HG03469 (cell line): ENCODE results near the gene INPP5A.

Experiments
- ATAC-seq: cut with Tn5 transposase; IDR thresholded peaks from one replicate; pipeline ENCODE4 v1.9.1; 2021; ENCODE audit warnings: mild to moderate bottlenecking, moderate library complexity, moderate number of reproducible peaks; ENCODE audit not compliant: unreplicated experiment

INPP5A gene

DNA sequence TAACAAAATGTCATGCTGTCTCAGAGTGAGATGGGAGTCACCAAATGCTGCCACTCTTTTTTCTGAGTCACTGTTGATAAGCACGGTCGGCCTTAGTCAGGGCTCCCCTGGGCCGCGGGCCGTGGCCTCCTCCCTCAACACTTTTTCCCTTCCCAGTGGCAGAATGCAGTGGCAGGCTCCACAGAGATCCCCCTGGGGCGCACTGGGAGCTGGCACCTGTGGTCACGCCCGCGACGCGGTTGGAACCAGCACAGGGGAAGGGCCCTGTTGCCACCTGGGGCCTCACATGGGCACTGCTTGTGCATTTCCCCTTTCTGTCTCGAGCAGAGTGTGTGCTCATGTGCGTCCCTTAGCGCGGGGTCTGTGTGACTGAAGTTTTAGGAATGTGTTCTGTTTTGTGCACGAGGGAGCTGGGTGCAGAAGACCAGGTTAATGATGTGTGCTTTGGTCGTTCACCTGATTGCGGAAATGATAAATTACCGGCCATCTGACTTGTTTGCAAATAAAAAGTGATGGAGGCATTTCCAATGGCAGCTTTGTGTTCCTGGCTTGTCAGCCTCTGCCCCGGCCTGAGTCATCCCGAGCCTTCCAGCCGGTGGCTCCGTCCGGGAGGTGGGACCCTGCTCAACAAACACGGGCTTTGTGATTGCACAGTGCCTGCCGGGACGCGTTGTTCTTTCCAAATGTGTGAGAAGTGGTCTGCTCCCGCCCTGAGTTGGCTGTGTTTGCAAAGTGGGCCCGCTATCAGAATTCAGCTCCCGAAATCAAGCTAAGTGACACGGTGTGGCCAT is 147.7 kb downstream of the INPP5A start:
- ATAC-seq: no peak

DNA sequence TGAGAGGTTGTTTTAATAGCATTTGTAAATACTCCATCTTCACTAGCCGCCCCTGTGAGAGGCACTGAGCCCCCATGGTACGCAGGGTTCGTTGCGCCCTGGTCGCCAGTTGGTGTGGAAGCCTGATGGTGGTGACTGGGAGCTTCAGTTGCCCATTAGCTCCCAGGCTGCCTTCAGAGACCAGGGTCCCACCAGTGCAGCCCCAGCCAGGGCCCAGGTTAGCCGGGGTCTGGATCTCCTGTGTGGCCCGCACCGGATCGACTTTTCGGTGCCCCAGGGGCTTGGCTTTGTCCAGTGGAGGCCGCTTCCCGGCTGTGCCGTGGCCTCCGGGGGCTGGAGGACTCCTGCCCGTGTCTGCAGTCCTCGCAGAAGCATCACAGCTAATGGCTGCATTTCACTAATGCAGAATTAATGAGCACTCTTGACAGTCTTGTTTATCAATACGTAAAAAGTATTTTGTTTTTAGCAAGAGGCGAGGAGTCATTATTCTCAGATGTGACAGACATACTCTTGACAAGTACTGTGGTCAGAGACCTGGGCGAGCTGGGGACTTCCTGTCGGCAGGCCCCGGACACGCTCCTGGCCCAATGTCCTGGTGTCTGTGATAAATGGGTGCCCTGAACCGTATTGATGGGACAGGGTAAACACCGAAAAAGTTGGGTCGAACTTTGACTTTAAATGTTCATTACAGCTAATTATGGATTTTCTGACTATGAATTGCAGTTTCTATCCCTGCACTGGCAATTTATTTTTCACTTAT is 148.5 kb downstream of the INPP5A start:
- ATAC-seq: no peak

DNA sequence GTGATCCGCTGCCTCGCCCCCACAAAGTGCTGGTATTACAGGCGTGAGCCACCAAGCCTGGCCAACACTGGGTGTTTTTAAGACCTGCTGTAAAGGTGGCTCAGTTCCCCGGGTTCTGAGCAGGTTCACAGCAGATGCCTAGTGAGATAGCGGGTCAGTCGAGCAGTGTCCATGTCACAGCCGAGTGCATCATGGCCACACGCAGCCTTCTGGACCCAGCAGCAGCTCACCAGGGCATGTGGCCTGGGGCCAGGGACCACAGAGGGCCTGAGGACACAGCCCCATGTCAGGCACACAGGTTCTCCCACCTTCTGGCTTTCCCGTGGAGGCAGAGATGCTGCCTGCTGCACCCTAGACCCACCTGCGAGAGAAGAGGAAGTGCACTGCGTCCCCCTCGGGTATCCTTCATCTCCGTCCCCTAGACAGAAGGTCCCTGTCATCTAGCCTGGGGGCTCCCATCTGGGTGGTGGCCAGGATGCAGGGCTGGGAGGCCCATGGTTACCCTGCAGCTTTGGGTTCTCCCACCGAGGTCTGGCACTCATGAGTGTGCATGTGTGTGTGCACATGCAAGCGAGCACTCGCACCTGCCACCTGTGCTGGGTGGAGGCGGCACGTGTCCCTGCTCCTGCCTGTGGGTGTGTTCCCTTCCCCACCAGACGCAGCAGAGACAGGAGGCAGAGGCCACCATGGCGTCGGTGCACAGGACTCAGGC is 149.8 kb downstream of the INPP5A start:
- no peak for ATAC-seq

DNA sequence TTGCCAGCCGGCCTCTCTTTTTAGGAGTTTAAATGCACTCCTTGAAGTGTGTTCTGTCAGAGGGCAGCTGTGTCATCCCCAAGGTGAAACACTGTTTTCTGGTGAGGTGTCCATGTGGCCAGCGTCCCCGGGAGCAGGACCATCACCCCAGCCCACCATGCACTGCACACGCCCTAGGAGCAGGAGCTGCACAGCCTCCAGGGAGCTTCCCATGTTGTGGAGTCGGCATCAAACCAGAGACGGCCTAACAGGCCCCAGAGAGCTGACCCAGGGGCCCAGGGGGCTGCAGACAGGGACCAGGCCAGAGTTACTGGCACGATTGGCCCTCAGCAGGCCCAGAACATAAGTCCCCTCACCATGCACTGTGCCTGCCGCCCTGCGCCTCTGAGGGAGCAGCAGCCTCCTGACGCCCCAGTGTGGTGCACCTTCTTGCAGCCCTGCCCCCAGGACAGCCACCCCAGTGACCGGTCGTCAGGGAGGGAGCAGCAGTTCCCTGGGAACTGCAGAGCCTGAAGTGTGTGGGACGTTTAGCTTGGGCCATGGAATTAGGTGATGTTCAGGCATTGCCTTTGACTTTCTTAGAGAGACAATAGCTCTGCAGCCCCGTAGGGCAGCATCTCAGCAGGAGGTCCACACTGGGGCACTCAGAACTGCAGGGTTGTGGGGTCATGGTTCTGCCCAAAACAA is 150.4 kb downstream of the INPP5A start:
- no peak for ATAC-seq

DNA sequence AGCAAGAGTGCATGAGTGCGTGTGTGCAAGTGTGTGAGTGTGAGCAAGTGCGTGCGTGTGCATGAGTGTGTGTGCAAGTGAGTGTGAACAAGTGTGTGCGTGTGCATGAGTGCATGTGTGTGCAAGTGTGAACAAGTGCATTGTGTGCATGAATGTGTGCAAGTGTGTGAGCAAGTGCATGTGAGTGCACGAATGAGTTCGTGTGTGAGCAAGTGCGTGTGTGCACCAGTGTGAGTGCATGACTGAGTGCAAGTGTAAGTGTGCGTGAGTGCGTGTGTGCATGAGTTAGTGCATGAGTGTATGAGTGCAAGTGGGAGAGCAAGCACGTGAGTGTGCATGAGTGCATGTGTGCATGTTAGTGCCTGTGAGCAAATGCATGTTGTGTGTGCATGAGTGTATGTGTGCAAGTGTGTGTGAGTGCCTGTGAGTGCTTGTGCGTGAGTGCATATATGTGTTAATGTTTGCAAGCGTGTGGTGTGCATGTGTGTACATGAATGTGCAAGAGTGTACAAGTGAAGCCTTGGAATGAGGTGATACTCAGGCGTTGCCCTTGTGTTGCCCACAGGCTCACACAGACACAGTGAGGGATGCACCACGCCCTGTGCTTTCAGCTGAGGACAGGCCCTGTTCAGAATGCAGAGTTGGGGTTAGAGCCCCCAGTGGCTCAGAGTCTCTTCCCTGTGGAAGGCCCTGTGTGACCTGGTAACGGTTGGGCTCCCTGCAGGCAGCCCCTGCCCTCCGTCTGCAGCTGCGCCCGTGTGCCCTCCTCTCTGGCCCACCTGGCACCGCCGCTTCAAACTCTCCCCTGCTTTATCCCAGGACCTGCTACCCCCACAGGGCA is 151.2 kb downstream of the INPP5A start:
- ATAC-seq: no peak

DNA sequence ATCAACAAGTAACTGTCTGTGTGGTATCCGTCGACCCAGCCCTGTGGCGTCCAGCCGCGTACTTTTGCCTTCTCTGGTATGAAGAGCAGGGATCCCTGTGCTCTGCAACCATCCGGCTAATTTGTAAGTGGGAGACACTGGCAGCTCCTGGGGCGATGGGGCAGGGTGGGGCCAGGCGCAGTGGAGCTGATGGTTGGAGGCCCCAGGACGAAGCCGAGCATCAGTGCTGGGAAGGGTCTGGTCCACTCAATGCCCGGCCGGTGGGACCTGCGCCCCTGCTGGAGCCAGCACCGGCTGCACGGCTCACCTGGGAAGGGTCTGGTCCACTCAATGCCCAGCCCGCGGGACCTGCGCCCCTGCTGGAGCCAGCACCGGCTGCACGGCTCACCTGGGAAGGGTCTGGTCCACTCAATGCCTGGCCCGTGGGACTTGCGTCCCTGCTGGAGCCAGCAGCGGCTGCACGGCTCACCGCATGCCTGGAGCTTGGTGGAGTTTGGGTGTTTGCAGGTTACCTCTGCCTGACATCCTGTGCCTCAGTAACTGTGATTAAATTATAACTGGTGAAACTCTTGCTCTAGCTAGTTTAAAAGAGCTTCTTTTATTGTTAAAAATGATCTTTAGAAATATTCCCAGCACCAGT is 152.3 kb downstream of the INPP5A start:
- no peak for ATAC-seq

DNA sequence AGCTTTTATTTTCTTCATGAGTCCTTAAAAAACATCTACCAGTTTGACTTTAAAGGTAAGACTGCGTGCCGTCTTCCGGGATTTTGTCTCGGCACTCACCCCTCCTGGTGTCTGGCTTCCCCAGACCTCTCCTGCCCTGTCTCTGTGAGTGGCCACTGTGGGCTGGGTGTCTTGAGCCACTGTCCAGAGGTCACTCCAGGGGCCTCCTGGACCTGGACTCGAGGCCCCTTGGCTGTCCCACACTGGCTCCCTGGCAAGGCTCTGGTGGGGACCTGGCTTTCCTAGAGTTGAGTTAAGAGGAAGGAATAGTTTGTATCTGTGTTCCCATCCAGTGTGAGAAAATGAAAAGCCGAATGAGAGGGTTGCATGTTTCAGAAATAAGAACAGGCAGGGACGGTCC is 152.8 kb downstream of the INPP5A start:
- ATAC-seq: no peak

DNA sequence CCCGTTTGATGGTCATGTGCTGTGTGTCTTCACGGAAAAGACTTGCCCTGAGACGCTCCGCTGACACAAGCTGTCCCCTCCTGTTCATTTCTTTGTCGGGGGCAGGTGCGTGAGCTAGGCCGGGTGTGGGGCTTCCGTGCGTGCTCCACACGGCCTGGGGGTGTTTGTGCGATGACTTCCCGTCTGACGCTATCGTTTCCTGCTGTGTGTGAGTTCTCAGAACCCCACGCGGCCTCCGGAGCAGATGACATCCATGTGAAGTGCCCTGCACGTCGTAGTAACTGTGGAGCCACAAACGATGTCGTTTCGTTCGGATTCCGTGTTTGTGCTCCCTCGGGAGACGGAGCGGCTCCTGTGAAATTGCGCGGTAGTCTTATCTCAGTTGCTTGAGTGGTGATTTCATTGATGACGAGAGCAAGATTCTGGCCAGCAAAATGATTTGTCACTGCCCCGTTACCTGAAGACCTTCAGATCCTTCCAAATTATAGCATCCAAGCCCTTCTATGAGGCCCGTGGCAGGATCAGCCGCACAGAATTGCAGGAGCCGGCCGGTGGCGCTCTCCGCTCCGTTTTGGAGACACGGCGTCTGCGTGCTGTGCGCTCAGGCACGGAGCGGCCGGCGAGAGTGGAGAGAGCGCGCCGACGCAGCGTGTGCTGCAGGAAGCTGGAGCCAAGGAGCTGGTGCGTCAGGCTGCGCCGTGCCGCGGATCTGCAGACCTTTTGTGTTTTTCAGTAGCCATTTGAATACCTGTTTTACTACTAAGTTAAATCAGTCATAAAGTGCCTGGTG is 153.4 kb downstream of the INPP5A start:
- ATAC-seq: no peak

DNA sequence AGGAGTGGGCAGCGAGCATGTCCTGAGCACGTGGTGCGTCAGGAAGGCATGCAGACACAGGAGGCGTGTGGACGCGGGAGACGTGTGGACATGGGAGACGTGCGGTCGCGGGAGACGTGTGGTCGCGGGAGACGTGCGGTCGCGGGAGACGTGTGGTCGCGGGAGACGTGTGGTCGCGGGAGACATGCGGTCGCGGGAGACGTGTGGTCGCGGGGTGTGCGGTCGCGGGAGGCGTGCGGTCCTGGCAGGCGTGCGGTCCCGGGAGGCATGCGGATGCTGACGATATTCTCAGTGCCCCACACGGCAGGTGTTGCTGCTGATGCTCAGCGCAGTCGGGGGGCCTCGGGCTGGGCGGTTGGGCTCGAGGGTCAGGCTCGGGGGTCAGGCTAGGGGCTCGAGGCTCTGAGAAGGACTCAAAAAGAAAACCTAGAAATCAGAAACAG is 154.1 kb downstream of the INPP5A start:
- ATAC-seq: no peak

DNA sequence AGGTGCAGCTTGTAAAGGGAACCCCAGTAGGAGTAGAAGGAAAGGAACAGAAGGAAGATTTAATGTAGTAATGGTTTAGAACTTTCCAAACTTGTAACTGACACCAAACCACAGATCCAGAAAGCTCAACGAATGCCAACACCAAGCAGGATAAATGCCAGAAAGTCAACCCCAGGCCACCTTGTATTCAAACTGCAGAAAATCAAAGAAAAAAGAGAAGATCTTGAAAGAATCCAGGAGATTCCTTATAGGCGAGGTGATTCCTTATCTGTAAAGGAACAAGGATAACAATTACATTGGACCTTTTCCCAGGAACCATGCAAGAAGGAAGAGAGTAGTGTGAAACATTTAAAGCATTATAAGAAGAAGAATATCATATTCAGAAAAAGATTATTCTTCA is 154.7 kb downstream of the INPP5A start:
- no peak for ATAC-seq

DNA sequence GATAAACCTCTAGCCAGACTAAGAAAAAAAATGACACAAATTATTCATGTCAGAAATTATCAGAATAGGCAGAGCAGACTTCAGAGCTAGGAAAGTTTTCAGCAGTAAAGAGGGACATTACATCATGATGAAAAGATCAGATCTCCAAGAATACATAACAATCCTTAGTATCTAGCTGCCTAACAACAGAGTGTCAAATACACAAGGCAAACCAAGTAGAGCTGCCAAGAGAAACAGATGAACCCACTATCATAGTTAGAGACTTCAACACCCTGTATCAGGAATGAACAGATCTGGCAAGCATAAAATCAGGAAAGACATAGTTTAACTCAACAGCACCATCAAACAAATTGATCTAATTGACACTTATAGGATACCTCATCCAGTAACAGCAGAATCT is 156.1 kb downstream of the INPP5A start:
- ATAC-seq: no peak

DNA sequence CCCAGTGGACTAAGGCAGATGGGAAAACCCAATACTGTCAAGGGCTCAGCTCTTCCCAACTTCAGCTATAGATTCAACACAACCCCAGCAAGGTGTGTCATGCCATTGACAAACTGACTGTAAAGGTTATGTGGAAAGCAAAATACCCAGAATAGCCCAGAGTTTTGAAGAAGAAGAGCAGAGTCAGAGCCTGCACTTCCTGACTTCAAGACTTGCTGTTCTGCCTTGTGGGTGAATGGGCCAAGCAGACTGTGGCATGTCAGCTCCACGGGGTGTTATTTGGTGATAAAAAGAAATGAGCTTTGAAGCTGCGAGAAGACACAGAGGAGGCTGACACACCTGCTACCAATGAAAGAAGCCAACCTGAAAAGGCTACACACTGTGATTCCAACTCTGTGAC is 158.6 kb downstream of the INPP5A start:
- no peak for ATAC-seq

DNA sequence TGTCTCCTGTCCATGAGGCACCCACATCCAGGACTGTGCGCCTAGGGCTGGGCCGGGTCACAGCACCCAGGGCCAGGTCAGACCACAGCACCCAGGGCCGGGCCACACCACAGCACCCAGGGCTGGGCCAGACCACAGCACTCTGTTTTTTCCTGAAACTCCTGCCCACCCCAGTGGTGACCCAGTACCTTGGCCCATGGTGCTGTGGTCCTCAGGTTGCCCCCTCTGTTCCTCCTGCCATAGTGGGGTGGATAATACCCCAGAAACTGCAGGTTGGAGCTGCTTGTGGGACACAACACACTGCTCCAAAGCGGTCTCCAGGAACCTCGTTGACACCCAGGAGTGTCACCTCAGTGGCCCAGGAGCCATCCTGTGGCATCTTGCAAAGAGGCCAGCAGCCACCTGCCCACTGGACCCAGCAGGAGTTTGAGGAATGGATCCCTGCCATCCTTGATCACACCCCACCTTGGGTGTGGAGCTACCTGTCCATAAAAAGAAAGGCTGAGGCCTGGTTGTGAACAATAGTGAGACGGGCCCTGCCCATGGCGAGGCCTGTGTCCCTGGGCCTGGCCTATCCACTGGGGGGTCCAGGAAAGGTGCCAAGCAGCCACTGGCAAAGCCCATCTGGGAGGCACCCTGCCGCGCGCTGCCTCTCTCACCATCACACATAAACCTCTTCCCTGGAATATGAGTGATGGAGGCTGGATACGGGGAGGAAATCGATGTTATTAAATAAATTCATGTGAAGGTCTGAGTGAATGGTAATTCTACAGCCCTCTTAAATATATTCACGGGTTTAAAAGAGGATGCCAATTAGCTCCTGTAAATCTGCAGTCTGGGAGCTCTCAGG is 159.4 kb downstream of the INPP5A start:
- ATAC-seq: no peak

DNA sequence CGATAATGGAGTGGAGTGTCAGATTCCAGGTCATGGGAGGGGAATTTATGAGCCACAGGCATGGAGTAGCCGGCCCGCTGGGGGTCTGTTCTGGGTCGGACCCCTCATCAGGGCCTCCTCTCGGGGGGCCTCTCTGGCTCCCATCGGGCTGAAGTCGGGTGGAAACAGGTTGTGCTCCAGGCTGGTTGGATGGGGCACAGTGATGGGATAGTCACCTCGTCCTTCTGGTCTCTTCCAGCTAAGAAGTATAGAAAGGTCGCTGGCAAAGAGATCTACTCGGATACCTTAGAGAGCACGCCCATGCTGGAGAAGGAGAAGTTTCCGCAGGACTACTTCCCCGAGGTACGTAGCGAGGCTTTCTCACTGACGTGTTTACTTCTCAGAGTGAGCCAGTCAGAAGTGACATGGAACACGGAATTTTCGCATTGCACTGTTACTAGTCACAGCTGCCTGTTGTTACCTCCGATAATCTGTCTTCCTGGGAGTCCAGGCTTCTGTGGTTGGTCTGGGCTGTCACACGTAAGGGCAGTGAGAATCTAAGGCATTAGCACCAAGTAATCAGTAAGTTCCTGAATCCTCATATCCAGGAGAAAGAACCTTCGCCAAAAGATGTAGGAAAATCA is 160.1 kb downstream of the INPP5A start:
- no peak for ATAC-seq

DNA sequence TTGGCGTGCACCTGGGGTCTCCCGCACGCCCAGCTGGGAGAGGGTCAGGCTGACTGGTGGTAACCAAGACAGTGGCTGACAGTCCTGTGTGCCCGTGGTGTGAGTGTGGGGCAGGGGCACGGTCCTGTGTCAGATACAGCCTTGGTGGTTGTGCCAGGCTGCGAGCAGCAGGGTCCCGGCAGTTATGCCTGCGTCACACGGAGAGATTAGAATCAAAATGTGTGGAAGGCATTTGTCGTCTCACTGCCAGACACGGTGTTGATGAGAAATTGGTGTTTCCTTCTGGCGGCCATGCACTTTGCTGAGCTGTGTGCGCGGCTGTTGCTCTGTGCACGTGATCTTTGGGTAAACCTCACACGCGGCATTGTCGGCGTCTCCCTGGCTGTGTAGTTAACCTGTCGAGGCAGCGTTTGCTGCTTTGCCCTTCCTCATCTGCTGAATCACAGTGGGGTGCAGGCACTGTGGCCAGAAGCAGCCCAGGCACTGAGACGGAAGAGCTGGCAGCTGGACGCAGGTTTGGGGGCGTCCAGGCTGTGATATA is 160.7 kb downstream of the INPP5A start:
- no peak for ATAC-seq

DNA sequence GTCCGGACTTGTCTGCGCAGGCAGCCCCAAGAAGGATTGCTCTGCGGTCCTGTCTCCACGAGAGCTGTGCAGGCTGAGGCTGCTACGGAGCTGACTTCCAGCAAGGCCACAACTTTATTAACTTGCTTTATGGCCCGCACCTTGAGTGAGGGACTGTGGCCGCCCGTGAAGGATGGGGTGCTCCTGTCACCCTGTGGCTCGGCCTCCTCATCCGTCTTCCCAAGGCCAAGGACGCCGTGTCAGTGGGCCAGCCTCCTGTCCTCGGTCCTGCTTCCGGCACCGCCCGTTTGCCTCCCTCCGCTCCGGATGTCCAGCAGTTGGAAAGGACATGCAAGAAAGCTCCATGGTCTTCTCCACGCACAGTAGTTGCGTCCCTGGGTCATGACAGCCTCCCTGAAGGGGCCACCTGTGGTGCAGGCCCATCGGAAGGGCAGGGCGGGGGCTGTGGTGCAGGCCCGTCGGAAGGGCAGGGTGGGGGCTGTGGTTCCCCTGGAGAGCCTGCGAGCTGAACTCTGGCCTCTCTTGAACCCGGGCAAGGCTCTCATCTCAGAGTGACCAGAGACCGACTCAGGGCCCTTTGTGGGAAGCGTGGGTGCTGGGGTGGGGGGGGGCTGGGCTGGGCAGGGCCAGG is 161.3 kb downstream of the INPP5A start:
- ATAC-seq: no peak
